CD14-positive monocyte (primary cell): ENCODE results near the gene HOXD10. TPM values are rescaled to one million over a fixed set of nuclear protein-coding genes. Genes with fewer than 3 reads are reported as not detected.
A peak's percentile ranks its signal among the peaks of the same experiment; 100 is the strongest.

Source experiments
- DNase-seq, 3 donors: peaks; one replicate each; pipeline ENCODE4 v3.0.0-alpha.2; 2011 to 2022
- H2AFZ ChIP-seq: 2 replicates; pipeline ENCODE4 v1.6.0; 2012; ENCODE audit warnings: mild to moderate bottlenecking, low read depth, low read length, inconsistent platforms; ENCODE audit not compliant: insufficient read depth, poor library complexity, severe bottlenecking
- H3K27ac ChIP-seq, 2 donors: 1 replicate in 1 of 2; 2 replicates in 1 of 2; pipeline ENCODE4 v1.5.1; 2012 to 2013; ENCODE audit warnings: low read length in 2 of 2, control low read depth in 1 of 2, inconsistent platforms in 1 of 2, low read depth in 1 of 2, mild to moderate bottlenecking in 1 of 2
- H3K27me3 ChIP-seq, 2 donors: one replicate each; pipeline versions ENCODE4 v1.6.0 to v1.6.1; 2011 to 2013; ENCODE audit warnings: low read length in 2 of 2; ENCODE audit not compliant: control insufficient read depth in 2 of 2, insufficient read depth in 2 of 2
- H3K36me3 ChIP-seq, 2 donors: replicated peaks in 1 of 2; 1 replicate in 1 of 2; 2 replicates in 1 of 2; pipeline versions ENCODE4 v1.5.1 to v1.6.1; 2012 to 2013; ENCODE audit warnings: low read length in 2 of 2, control low read depth in 1 of 2, inconsistent platforms in 1 of 2, mild to moderate bottlenecking in 1 of 2; ENCODE audit not compliant: insufficient read depth in 2 of 2, control insufficient read depth in 1 of 2
- H3K4me1 ChIP-seq, 2 donors: 1 replicate in 1 of 2; 2 replicates in 1 of 2; pipeline versions ENCODE4 v1.5.1 to v1.6.1; 2012 to 2013; ENCODE audit warnings: low read length in 2 of 2, control low read depth in 1 of 2, inconsistent platforms in 1 of 2, mild to moderate bottlenecking in 1 of 2, moderate library complexity in 1 of 2; ENCODE audit not compliant: insufficient read depth in 2 of 2, control insufficient read depth in 1 of 2
- H3K4me2 ChIP-seq: replicated peaks from 2 replicates; pipeline ENCODE3; 2012; ENCODE audit warnings: low read length, moderate library complexity, mild to moderate bottlenecking; ENCODE audit not compliant: poor library complexity, severe bottlenecking; ENCODE audit errors: extremely low read depth
- H3K4me3 ChIP-seq, 3 experiments: fragments of 200-600 bp in 1 of 3; sonication (generic) in 1 of 3; replicated peaks in 1 of 3; 1 replicate in 2 of 3; 2 replicates in 1 of 3; pipeline ENCODE4 v1.5.1; 2011 to 2013; ENCODE audit warnings: low read length in 3 of 3, mild to moderate bottlenecking in 3 of 3, control low read depth in 2 of 3, low read depth in 2 of 3, inconsistent platforms in 1 of 3, moderate library complexity in 1 of 3
- H3K79me2 ChIP-seq: 2 replicates; pipeline ENCODE4 v1.6.0; 2012; ENCODE audit warnings: mild to moderate bottlenecking, control low read depth, inconsistent platforms, low read length, moderate library complexity; ENCODE audit not compliant: insufficient read depth
- H3K9ac ChIP-seq: 2 replicates; pipeline ENCODE4 v1.6.0; 2017; ENCODE audit warnings: low read length, mild to moderate bottlenecking; ENCODE audit not compliant: insufficient read depth, poor library complexity, severe bottlenecking
- H3K9me3 ChIP-seq, 2 donors: replicated peaks in 1 of 2; 1 replicate in 1 of 2; 2 replicates in 1 of 2; pipeline versions ENCODE4 v1.5.1 to v1.6.1; 2012 to 2013; ENCODE audit warnings: low read length in 2 of 2, control low read depth in 1 of 2; ENCODE audit not compliant: control insufficient read depth in 1 of 2, insufficient read depth in 1 of 2
- H4K20me1 ChIP-seq: 2 replicates; pipeline ENCODE4 v1.6.0; 2012; ENCODE audit warnings: mild to moderate bottlenecking, low read length, control low read depth, moderate library complexity; ENCODE audit not compliant: insufficient read depth
- H3K27ac Mint-ChIP-seq, 7 donors: one replicate each; pipeline ENCODE4 v1.8.0; 2020; ENCODE audit warnings: mild to moderate bottlenecking in 7 of 7, mixed read lengths in 7 of 7, moderate library complexity in 6 of 7, inconsistent platforms in 2 of 7
- H3K27me3 Mint-ChIP-seq, 3 donors: one replicate each; pipeline ENCODE4 v1.8.0; 2021 to 2022; ENCODE audit warnings: low read depth in 3 of 3, mild to moderate bottlenecking in 3 of 3, mixed read lengths in 3 of 3, moderate library complexity in 3 of 3, inconsistent platforms in 1 of 3
- H3K36me3 Mint-ChIP-seq, 2 donors: one replicate each; pipeline ENCODE4 v1.8.0; 2020; ENCODE audit warnings: mixed read lengths in 2 of 2, inconsistent platforms in 1 of 2, mild to moderate bottlenecking in 1 of 2
- H3K4me1 Mint-ChIP-seq: one replicate; pipeline ENCODE4 v1.8.0; 2020; ENCODE audit warnings: mild to moderate bottlenecking, mixed read lengths
- H3K4me3 Mint-ChIP-seq, 2 donors: one replicate each; pipeline ENCODE4 v1.8.0; 2020; ENCODE audit warnings: mild to moderate bottlenecking in 2 of 2, mixed read lengths in 2 of 2, moderate library complexity in 1 of 2
- H3K9me3 Mint-ChIP-seq, 7 donors: one replicate each; pipeline ENCODE4 v1.8.0; 2020 to 2022; ENCODE audit warnings: mixed read lengths in 7 of 7, mild to moderate bottlenecking in 6 of 7, moderate library complexity in 6 of 7, inconsistent platforms in 2 of 7
- CTCF ChIP-seq: fragments of 200-600 bp; IDR thresholded peaks from one replicate; pipeline ENCODE4 v1.8.0; 2022; ENCODE audit warnings: antibody characterized with exemption, mild to moderate bottlenecking
- WGBS: methylation state at CpG from one replicate; pipeline ENCODE4 v1.1.5; 2013; ENCODE audit warnings: missing lambda C conversion rate; ENCODE audit not compliant: insufficient coverage; 5-methylcytosine and 5-hydroxymethylcytosine counted together
- intact Hi-C, 2 donors: fragments of 100-400 bp; cut with micrococcal nuclease; formaldehyde crosslinking; loops; one replicate each; pipeline versions ENCODE4 v1.15.0 to v1.15.1; 2023
- polyA plus RNA-seq, 3 donors: library from polyadenylated mRNA; depleted of rRNA in 1 of 3; unstranded in 2 of 3; stranded (reverse) in 1 of 3; fragments of 300-500 nt in 2 of 3; fragments of >200 nt in 1 of 3; fragmentation: Illumina TruSeq in 2 of 3; gene quantifications; 1 replicate in 2 of 3; 2 replicates in 1 of 3; pipeline ENCODE4 v1.2.3, GENCODE V29; 2012 to 2021

HOXD10 gene
- polyA plus RNA-seq, 3 donors: not detected

- no CpG with 5 or more reads among the region's 7 CpGs for WGBS
- peaks cover 0 to 9% of the 10 kb centered on the region in 2 donors for H3K36me3 Mint-ChIP-seq
- Histone ChIP-seq H2AFZ (no peak overlapping the region), H3K79me2 (no peaks in the 10 kb centered on the region), H3K9me3 (peaks cover 7 to 53% of the 10 kb centered on the region in 2 donors), H3K4me2 (no peak overlapping the region), H3K9ac (no peak overlapping the region), H4K20me1 (no peaks in the 10 kb centered on the region), H3K4me1 (peaks cover 0 to 9% of the 10 kb centered on the region in 2 donors), H3K27me3 (peaks cover 94 to 100% of the 10 kb centered on the region in 2 donors), H3K27ac (no peak overlapping the region), H3K4me3 (no peak overlapping the region), H3K36me3 (no peaks in the 10 kb centered on the region)
- H3K27me3 Mint-ChIP-seq: peaks cover 89 to 97% (median 94%) of the 10 kb centered on the region in 3 donors
- H3K27ac Mint-ChIP-seq: no peak overlapping the region
- TF ChIP-seq CTCF: no peak
- H3K9me3 Mint-ChIP-seq: peaks cover 2 to 37% (median 21%) of the 10 kb centered on the region in 7 donors
- H3K4me3 Mint-ChIP-seq: peak overlapping the region in 1 of 2 donors; percentile 60
- intact Hi-C loops: loop anchor here in 1 of 2 donors (5.0 kb wide), 1 partner anchor 37 kb away; no protein-coding TSS in a partner anchor
- DNase-seq: no peak
- H3K4me1 Mint-ChIP-seq: peaks cover 18% of the 10 kb centered on the region
Observed at GRCh38 chr2:176074919-176075425, 41.6 kb upstream of the HOXD10 start.

- DNase-seq: no peak
- Histone ChIP-seq H3K4me3 (no peak overlapping the region), H3K27me3 (peaks cover 91 to 96% of the 10 kb centered on the region in 2 donors), H3K4me1 (peaks cover 0 to 12% of the 10 kb centered on the region in 2 donors), H3K9me3 (peaks cover 7 to 55% of the 10 kb centered on the region in 2 donors), H3K79me2 (no peaks in the 10 kb centered on the region), H4K20me1 (no peaks in the 10 kb centered on the region), H3K27ac (no peak overlapping the region), H3K9ac (no peak overlapping the region), H2AFZ (no peak overlapping the region), H3K36me3 (no peaks in the 10 kb centered on the region), H3K4me2 (no peak overlapping the region)
- Mint-ChIP-seq H3K36me3 (peaks cover 0 to 9% of the 10 kb centered on the region in 2 donors), H3K27ac (no peak overlapping the region), H3K27me3 (peaks cover 84 to 95% (median 91%) of the 10 kb centered on the region in 3 donors), H3K4me1 (peaks cover 18% of the 10 kb centered on the region), H3K9me3 (peaks cover 4 to 37% (median 22%) of the 10 kb centered on the region in 7 donors), H3K4me3 (peak overlapping the region in 1 of 2 donors; percentile 52)
- WGBS: 4% methylated on average over 8 of the region's 15 CpGs
- intact Hi-C loops: loop anchor here in 1 of 2 donors (5.0 kb wide), 1 partner anchor 37 kb away; no protein-coding TSS in a partner anchor
- no peak for TF ChIP-seq CTCF
Observed at GRCh38 chr2:176075481-176075880, 41.1 kb upstream of the HOXD10 start.
